Cardiac fibroblast (primary cell): Measurements from ENCODE around the gene TEAD2.

Source experiments
- DNase-seq, 2 donors: peaks; one replicate each; pipeline versions ENCODE4 v3.0.0 to v3.0.0-alpha.2; 2010; ENCODE audit warnings: low read depth in 2 of 2
- H3K4me3 ChIP-seq, 2 donors: replicated peaks in 1 of 2; 1 replicate in 1 of 2; 2 replicates in 1 of 2; pipeline ENCODE4 v1.5.1; 2011; ENCODE audit warnings: low read depth in 2 of 2, low read length in 2 of 2, mild to moderate bottlenecking in 2 of 2, moderate library complexity in 1 of 2
- CTCF ChIP-seq: IDR thresholded peaks from one replicate; pipeline ENCODE4 v1.5.1; 2011; ENCODE audit warnings: low read depth, mild to moderate bottlenecking, low read length, inconsistent platforms

Gene TEAD2

GRCh38 chr19:49403404-49404187, 41.4 kb upstream of the TEAD2 start:
- no peak overlapping the region for H3K4me3 ChIP-seq
- no peak for DNase-seq
- TF ChIP-seq CTCF: no peak

DNA sequence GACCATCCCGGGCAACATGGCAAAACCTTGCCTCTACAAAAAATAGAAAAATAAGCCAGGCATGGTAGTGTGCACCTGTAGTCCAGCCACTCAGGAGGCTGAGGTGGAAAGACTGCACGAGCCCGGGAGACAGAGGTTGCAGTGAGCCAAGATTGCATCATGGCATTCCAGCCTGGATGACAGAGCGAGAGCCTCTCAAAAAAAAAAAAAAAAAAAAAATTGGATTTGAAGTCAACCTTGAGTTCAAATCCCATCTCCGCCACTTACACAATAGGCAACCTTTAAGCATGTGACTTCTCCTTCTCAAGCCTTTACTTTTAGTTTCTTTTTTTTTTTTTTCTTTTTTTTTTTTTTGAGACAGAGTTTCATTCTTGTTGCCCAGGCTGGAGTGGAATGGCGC, 37.8 kb upstream of the TEAD2 start:
- DNase-seq: peak in 1 of 2 donors; percentile 19
- no peak overlapping the region for H3K4me3 ChIP-seq
- TF ChIP-seq CTCF: no peak

- DNase-seq: no peak
- no peak overlapping the region for H3K4me3 ChIP-seq
- no peak for TF ChIP-seq CTCF
Observed at GRCh38 chr19:49398931-49399330, 36.7 kb upstream of the TEAD2 start.

- no peak for DNase-seq
- TF ChIP-seq CTCF: no peak
- no peak overlapping the region for H3K4me3 ChIP-seq
Observed at GRCh38 chr19:49398001-49398615, 35.9 kb upstream of the TEAD2 start.

DNA sequence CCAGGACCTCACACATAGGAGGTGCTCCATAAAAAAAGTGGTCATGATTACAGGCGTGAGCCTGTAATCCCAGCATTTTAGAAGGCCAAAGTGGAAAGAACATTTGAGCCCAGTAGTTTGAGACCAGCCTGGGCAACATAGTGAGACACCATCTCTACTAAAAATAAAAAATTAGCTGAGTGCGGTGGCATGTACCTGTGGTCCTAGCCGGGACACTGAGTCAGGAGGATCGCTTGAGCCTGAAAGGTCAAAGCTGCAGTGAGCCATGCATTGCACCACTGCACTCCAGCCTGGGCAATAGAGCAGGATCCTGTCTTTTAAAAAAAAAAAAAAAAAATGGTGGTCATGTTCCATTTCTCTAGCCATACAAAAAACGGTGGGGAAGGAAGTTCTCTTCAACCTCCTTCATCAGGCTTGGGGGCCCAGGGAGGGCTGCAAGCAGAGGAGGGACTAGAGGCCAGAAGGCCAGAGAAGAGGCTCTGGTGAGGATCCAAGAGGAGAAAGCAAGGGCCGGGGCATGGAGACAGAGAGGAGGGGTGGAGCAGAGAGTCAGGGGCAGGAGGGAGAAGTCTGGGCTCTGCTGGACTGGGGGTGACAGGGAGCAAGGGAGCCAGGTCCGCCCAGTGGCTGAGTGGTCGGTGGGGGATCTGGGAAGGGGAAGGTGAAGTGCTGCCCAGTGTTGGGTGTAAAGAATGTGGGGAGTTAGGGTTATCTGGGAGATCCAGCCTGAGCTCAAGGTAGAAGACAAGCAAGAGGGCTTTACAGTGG, 34.7 kb upstream of the TEAD2 start:
- DNase-seq: no peak
- TF ChIP-seq CTCF: no peak

DNA sequence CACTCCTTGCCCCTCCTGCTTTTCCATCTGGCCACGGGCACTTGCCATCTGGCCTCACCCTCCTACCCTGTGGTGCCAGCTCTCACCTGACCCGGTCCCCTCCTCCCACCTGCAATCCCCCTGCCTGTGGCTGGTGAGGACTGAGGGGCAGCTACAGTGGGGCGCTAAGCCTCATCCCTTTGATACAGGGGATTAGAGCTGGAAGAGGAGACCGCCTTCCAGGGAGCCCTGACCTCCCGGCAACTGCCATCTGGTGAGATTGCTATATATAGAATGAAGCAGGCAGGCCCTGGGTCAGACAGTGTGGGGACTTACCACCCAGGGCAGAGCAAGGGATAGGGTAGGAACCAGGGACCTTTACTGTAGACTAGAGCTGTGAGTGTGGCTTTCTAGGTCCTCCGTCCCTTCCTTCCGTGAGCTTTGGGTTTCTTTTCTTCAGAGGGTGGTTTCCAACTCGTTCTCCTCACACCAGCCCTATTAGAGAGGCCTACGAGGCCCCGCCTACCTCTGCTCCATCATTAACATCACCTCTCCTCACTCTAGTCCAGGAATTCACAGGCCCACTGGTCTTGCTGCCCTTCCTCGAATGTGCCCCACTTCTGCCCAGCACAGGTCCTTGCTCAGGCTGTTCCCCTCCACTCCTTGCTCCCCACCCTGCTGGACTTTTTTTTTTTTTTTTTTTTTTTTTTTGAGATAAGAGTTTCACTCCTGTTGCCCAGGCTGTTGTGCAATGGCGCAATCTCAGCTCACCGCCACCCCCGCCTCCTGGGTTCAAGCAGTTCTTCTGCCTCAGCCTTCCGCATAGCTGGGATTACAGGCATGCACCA, 33.6 kb upstream of the TEAD2 start:
- no peak overlapping the region for H3K4me3 ChIP-seq
- DNase-seq: no peak
- no peak for TF ChIP-seq CTCF

More for the DNA sequence above, 34.7 kb upstream of the TEAD2 start:
- H3K4me3 ChIP-seq: no peak overlapping the region
